ENCODE data around the gene EIF4A2. TPM values are rescaled to one million over a fixed set of nuclear protein-coding genes. Genes with fewer than 3 reads are reported as not detected.
A peak's percentile ranks its signal among the peaks of the same experiment; 100 is the strongest.

The EIF4A2 gene
- total RNA-seq, 6 donors from 2014 or later, result 215 to 409 (median 290) TPM

GRCh38 chr3:186772281-186772694, 11.1 kb upstream of the EIF4A2 start:
- no peaks in the 10 kb centered on the region for H3K27me3 ChIP-seq
- peaks cover 8 to 15% (median 12%) of the 10 kb centered on the region in 4 donors for H3K4me1 ChIP-seq
- H3K36me3 ChIP-seq, result no peaks in the 10 kb centered on the region
- DNase-seq (peak in 1 of 2 donors; percentile 85), ATAC-seq (ENCODE audit: low FRiP score in 2 of 2) (peak in 1 of 2 donors; percentile 63)
- TF ChIP-seq EP300 (IDR thresholded peaks at IDR 0.05) (no peak), POLR2A (IDR thresholded peaks at IDR 0.05) (no peak), CTCF (IDR thresholded peaks at IDR 0.05) (no peak), POLR2AphosphoS5 (IDR thresholded peaks at IDR 0.05) (no peak)
- 7 to 8% methylated on average over 26 of the region's 26 CpGs for WGBS, 2 donors
- peak overlapping the region; percentile 42 to 63 (median 53) for H3K4me3 ChIP-seq
- no peaks in the 10 kb centered on the region for H3K9me3 ChIP-seq
- peak overlapping the region in 2 of 4 donors; percentile 57 to 59 for H3K27ac ChIP-seq

DNA sequence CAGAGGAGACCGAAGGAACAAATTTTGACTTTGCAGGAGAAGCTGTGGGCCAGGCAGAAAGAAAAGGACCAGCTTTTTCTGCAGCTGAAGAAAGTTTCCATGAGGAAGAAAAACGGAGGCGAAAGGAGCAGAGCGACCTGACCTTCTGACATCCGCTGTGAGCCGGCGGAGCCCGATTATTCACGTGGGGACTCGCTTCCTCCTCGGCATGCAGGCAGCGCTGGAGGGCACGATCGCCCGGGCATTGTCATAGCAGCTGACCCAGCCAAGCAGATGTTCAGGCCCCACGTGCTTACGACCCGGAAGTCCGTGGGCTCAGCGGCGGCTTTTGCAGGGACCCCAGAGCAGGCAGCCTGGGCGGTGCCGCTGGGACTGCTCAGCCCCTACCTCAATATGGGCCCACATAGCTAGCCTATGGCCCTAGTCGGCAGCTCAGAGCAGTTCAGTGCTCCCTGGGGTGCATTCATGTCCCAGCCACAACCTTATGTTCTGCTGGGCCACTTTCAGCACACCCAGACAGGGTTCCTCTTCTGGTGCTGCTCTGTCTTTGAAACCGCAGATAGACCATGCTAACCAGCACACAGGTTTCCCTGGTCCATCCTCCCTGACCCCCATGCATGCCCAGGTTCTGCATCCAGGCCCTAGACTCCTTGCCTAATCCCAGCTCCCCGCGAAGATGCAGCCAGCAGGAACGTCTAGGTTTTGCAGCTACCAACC, 10.5 kb upstream of the EIF4A2 start:
- Histone ChIP-seq H3K36me3 (no peaks in the 10 kb centered on the region), H3K4me3 (peak overlapping the region; percentile 42 to 63 (median 53)), H3K27ac (peak overlapping the region in 3 of 4 donors; percentile 11 to 59 (median 57)), H3K4me1 (peaks cover 8 to 15% (median 12%) of the 10 kb centered on the region in 4 donors), H3K27me3 (no peaks in the 10 kb centered on the region), H3K9me3 (no peaks in the 10 kb centered on the region)
- peak; percentile 81 to 88 for DNase-seq
- TF ChIP-seq POLR2A (IDR thresholded peaks at IDR 0.05) (peak in 1 of 4 donors; percentile 51), POLR2AphosphoS5 (IDR thresholded peaks at IDR 0.05) (peak in 1 of 2 donors; percentile 24), CTCF (IDR thresholded peaks at IDR 0.05) (no peak), EP300 (IDR thresholded peaks at IDR 0.05) (no peak)
- 17 to 23% methylated on average over 16 to 28 of the region's 28 CpGs for WGBS, 2 donors
- peak; percentile 69 to 94 for ATAC-seq (ENCODE audit: low FRiP score in 2 of 2)

DNA sequence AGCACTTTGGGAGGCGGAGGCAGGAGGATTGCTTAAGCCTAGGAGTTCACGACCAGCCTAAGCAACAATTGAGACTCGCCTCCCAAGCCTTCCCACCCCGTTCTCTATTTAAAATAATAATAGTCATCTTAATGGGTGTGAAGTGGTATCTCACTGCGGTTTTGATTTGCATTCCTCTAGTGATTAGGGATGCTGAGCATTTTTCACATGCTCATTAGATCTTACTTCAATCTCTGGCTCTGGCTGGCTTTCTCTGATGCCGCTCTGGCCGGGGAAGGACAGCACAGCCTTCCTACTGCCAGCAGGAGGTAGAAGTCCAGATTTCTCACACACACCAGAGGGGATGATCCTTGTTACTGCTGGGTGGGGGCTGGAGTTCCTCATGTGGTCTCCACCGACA, 7.4 kb upstream of the EIF4A2 start:
- H3K36me3 ChIP-seq, result no peaks in the 10 kb centered on the region
- no peak for ATAC-seq (ENCODE audit: low FRiP score in 2 of 2)
- H3K27ac ChIP-seq, result no peak overlapping the region
- no peaks in the 10 kb centered on the region for H3K27me3 ChIP-seq
- H3K9me3 ChIP-seq, result no peaks in the 10 kb centered on the region
- no peak for TF ChIP-seq EP300 (IDR thresholded peaks at IDR 0.05)
- TF ChIP-seq CTCF (IDR thresholded peaks at IDR 0.05), result no peak
- no peak for TF ChIP-seq POLR2A (IDR thresholded peaks at IDR 0.05)
- no peak for TF ChIP-seq POLR2AphosphoS5 (IDR thresholded peaks at IDR 0.05)
- 76 to 79% methylated on average over 8 of the region's 8 CpGs for WGBS, 2 donors
- peaks cover 8 to 15% (median 12%) of the 10 kb centered on the region in 4 donors for H3K4me1 ChIP-seq
- no peak for DNase-seq
- no peak overlapping the region for H3K4me3 ChIP-seq

- Histone ChIP-seq H3K27me3 (no peaks in the 10 kb centered on the region), H3K4me3 (no peak overlapping the region), H3K27ac (no peak overlapping the region), H3K9me3 (no peaks in the 10 kb centered on the region), H3K36me3 (peaks cover 0 to under 1% (median 0%) of the 10 kb centered on the region in 4 donors), H3K4me1 (peaks cover 0 to 5% (median 1%) of the 10 kb centered on the region in 4 donors)
- no peak for TF ChIP-seq EP300 (IDR thresholded peaks at IDR 0.05)
- TF ChIP-seq POLR2AphosphoS5 (IDR thresholded peaks at IDR 0.05), result no peak
- TF ChIP-seq CTCF (IDR thresholded peaks at IDR 0.05), result no peak
- TF ChIP-seq POLR2A (IDR thresholded peaks at IDR 0.05), result no peak
- WGBS, 2 donors, result 90 to 92% methylated on average over 5 of the region's 5 CpGs
- DNase-seq (no peak), ATAC-seq (ENCODE audit: low FRiP score in 2 of 2) (no peak)
These were observed 4.2 kb upstream of the EIF4A2 start for GRCh38 chr3:186779204-186779603.
